ENCODE measurements around the gene ADCY7.

ADCY7 gene

DNA sequence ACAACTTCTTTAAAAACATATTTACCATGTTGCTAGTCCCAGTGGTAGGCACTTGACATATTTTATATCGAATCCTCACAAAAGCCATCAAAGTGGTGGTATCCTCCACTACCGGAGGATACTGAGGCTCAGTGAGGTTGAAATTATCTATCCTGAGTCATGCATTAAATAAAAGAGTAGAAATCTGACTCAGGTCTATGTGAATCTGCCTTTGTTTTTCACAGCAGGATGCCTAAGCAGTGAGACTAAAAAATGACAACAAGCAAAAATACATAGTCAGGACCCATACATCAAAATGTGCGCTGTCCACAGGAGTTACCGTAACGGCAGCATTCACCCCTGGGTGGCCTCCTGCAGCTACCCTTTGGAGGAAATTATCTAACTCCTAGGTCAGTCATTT is 84.8 kb downstream of the ADCY7 start:
- DNase-seq, result no peak

DNA sequence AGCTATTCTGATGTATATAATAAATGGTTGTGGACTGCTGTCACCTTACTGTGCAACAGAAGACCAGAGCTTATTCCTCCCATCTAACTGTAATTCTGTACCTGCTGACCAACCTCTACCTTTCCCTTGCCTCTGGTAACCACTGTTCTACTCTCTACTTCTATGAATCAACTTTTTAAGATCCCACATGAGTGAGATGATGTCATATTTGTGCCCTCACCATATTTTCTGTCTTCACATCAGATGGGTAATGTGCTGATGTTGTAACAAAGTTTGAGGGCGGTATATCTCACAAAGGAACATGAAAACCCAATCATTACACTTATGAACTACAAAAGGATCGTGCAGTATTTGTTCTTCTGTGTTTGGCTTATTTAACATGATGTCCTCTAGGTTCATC is 85.6 kb downstream of the ADCY7 start:
- DNase-seq, result no peak

DNA sequence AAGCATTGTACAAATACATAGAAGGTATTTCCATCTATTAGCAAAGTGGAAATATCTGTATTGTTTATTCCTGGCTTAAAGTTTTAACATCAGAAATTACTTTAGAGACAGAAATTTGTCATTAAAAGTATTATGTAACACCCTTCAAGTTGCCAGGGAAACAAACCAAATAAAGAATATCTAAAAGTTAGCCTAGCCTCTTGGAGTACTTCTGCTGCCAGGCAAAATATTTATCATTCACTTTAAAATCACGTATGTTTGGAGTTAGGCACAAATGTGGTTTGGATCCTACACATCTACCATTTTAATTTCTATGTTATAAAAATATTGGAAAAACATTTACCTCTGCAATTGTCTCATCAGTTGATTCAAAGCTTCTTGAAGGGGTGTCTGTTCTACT is 87.7 kb downstream of the ADCY7 start:
- DNase-seq, result no peak

DNA sequence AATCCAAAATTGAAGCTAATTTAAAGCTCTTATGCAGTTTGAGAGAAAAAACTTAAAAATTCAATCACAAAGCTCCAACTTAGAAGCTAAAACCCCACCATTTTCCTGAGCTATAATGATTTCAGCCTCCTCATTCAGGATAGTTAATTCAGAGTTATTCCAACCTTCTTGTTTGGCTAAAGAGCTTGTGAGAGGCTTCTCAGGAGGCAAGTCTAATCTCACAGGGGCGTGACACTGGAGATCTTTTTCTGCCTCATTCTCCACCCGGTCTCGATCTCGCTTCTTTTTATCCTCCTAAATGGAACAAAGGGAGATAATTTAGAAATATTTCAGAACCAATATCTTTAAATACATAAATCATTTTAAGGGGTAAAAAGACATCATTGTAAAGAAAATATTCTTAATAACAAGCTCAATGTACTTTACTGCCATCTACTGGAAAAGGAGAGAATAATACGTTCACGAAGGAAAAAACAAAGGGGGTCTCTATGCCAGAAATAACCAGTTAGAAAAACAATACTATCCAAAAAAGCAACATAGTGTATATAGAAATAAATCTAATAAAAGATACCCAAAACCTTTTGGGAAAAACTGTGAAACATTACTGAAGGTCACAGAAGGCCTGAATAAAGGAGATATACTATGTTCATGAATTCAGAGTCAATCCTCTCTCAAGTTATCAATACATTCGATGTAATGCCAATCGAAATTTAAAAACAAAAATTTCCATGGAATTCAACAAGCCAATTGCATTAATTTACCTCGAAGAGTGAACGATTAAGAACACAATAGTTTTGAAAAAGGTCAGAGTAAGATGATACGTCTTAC is 88.5 kb downstream of the ADCY7 start:
- peak in 2 of 3 donors; percentile 55 to 69 for DNase-seq

DNA sequence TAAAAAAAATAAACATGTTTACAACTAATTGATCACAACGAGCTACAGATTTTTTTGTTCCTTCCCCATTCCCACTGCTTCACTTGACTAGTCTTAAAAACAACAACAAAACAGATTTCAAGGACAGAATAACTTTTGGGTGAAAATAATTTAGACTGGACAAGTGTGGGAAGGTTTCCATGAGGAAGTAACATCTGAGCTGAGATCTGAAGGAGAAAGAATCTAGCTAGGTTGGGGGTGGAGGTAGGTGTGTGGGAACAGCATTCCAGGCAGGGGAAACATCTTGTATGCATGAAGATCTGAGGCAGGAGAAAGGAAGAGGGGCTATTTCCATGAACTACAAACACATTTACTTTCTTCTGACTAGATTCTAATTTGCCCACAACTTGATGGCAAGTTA is 93.3 kb downstream of the ADCY7 start:
- DNase-seq, result no peak

DNA sequence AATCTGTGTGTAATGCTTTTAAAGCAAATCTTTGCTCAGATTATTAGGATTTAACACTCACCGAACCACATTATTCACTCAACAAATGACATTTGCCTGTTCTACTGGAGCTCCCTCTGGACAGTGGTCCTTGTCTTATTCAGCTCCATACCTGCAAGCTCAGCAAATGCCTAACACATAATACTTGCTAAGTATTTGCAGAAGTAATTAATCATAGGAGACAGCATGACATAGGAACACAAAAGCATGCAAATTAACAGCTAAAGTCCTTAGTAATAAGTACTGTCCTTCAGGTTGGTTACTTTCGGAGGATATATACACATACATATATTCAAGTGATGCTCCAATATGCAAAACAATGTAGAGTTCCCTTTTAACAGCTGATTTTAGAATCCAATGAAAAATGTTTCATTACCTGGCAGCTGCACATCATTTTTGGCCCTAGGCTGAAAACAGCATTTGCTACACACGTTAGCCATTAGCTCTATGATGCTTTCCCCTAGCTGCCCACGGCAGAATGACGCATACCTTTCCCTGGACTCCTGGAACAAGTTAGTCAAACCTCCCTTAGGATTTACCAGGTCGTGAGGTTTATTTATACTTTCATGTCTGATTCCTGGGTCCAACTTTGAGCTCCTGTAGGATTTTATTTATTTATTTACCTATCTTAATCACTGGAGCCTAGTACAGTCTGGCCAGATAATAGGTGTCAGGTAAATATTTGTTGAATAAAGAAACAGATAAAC is 93.9 kb downstream of the ADCY7 start:
- no peak for DNase-seq

DNA sequence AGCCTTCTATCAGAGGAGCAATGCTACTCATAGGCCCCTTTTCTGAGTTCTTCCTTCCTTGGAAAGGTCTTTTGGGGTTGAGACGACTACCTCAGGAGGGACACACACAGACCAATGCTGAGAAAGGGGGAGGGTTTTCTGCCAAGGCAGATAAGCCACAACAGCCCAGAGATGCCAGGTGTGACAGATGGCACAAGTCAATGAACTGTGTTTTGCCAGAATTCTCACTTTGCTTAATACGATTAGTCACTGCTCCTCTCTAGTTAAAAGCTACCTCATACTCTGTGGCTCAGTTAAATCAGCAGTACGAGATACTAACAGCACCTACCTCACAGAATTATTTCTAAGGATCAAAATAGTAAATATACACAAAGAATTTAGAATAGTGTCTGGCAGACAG is 94.4 kb downstream of the ADCY7 start:
- DNase-seq, result no peak

DNA sequence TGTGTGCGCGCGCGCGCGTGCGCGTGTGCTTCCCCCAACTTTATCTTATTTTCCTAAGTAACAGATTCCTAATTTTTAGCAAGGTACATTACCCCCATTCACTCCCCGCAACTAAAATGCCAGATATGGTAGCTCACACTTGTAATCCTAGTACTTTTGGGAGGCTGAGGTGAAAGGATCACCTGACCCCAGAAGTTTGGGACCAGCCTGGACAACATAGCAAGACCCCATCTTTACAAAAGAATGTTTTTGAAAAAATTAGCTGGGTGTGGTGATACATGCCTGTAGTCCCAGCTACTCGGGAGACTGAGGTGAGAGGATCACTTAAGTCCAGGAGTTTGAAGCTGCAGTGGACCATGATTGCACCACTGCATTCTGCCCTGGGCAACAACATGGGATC is 97.3 kb downstream of the ADCY7 start:
- DNase-seq, result no peak

DNA sequence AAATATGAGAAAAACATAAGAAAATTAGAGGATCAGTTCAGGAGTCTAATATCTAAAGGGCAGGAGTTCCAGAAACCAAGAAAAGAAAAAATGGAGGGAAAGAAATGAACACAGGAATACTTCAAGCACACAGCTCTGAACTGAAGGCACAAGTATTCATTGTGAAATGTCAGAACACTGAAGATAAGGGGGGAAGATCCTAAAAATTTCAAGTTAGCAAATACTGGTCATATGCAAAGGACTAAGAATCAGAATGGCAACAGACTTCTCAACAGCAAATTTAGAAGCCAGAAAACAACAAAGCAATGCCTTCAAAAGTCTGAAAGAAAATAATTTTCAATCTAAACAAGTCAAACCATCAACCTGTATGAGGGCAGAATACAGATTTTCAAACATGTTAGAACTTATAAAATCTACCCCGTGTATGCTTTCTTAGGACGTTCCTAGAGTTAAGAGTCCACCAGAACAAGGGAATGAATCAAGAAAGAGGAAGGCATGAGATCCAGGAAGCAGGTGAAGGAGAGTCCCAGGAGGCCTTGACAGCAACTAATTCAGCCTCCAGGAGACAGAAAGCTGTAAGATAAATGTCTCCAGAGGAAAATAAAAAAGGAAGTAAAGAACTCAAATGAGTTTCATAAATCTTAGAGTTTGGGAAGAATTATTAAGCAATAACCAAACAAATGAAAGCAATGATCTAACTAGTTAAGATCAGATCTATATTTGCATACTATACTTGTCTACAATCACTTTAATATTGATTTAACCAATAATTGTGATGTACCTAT is 99.6 kb downstream of the ADCY7 start:
- DNase-seq, result peak; percentile 21 to 62 (median 59)

All from suppressor macrophage treated with lipopolysaccharide for 1 hour (primary cell).